GM10847 (cell line): ENCODE data around the gene B3GNT7.

ENCODE experiments used
- POLR2A ChIP-seq: IDR thresholded peaks from 2 replicates; pipeline ENCODE4 v1.6.1; 2011; ENCODE audit not compliant: insufficient read length; ENCODE audit errors: extremely low read depth

Gene B3GNT7

GRCh38 chr2:231436957-231437356 lies 41.4 kb downstream of the B3GNT7 start:
- no peak for TF ChIP-seq POLR2A

GRCh38 chr2:231449503-231450054 lies 54.1 kb downstream of the B3GNT7 start:
- no peak for TF ChIP-seq POLR2A

GRCh38 chr2:231450548-231450989 lies 55.1 kb downstream of the B3GNT7 start:
- no peak for TF ChIP-seq POLR2A
